T-helper 2 cell treated with Interferon-gamma antibody and Interleukin-4, amounts not matched to agents 100 ng/mL and 5 ng/mL, for 36 hours (primary cell): ENCODE measurements around the gene BTBD7. TPM values are rescaled to one million over a fixed set of nuclear protein-coding genes. Genes with fewer than 3 reads are reported as not detected.
"Not testable (repeated sequence)": the region's sequence is repeated elsewhere in the genome, so short reads cannot be mapped to it uniquely, and the experiment has no call there.

Source experiments
- intact Hi-C: fragments of 100-400 bp; cut with micrococcal nuclease; formaldehyde crosslinking; loops from one replicate; pipeline ENCODE4 v1.15.1; 2023
- total RNA-seq: library from RNA; stranded (reverse); gene quantifications from 2 replicates; pipeline ENCODE4 v1.2.3, GENCODE V29; 2022

Gene BTBD7
- total RNA-seq, 1 donor from 2014 or later, result 21.1 TPM

DNA sequence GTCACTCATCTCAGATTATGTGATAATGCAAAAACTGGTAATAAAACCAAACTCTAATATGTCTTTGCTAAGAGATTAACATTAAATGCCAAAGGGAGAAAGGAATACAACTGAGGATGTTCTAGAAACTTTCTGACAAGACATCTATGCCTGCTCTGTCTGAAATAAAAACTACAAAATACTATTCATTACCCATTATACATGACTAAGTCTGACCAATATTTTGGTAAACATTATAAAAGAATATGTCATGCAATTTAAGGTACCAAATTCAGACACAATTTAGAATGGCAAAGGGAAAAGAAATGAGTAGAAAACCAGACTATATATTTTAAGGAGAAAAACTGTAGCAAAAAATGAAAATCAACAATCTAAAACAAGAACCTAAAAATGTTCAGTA is 86.3 kb downstream of the BTBD7 start:
- intact Hi-C loops, result no loop called here

DNA sequence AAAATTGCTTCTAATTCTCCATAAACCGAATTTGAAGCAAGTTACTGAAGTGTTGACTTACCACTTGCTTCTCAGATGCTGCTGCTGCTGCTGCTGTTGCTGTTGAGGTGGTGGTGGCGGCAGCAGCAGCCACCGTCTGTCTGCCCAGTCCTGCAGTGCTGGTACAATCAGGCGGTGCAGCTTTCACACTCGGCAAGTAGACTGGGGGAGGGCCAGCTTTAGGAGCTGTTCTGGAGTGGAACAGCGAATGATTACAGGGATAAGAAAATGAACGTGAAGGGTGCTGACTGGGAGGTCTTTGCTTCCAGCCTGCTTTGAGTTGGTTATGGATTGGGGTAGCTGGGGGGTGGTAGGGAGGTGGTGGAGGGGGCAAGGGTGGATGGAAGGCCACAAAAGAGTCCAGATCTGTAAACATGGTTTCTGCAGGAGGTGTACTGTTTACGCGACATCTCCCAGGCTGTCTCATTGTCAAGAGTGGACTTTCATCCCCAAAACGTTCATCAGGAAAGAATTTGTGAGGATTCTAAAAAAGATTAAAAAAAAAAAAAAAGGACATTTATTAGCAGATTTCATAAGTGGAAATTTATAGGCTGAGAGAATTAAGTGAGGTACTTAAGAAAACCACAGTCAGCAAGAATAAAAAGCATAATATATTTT is 86.9 kb downstream of the BTBD7 start:
- intact Hi-C loops, result no loop called here

DNA sequence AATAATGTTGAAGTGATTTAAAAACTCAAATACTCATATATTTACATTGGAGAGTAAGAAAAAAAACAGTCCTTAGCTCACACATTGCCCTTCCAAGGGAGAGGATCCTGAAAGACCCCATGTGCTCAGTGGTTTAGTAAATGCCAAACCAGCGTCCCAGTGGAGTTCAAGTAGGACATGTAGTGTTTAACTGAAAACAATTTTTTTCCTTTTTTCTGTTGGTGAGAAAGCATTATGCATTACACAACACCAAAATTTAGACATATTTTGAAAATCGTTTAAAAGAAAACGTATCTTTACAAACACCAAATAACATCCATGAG is 92.2 kb downstream of the BTBD7 start:
- intact Hi-C loops, result no loop called here

DNA sequence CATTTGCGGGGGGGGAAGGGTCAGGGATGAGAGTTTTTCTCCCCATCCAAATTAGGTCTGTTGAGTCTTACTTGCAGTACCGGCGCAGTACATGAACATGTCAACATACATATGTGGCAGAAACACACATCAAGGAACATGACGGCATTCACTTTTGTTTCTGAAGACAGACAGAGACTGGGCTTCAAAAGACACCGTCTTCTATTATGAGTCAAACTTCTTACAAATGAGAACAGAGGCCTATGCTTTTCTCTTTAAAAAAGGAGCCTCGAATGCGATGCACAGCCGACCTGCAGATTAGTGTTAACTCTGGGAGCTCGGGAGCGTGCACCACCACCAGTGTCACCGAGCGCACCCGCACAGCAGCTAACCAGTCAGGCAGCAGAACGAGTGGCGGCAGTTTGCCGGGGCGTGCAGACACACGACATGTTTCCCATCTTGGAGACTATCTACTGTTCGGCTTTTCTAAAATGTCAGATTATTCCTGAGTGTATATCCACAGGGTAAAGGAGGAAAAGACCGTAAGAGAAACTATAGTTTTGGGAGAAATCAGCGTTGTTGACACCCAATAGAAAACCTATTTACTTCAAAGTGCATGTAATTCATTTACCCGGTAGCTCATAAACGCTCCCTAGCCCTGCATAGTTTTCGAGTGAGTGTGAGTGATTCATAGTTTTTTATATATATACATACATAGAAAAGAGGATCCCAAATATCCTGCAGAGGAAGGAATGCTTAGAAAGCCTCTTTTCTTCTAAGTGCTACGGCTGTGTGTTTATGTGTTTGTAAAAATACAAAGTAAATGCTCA is 92.8 kb downstream of the BTBD7 start:
- intact Hi-C loops, result no loop called here

DNA sequence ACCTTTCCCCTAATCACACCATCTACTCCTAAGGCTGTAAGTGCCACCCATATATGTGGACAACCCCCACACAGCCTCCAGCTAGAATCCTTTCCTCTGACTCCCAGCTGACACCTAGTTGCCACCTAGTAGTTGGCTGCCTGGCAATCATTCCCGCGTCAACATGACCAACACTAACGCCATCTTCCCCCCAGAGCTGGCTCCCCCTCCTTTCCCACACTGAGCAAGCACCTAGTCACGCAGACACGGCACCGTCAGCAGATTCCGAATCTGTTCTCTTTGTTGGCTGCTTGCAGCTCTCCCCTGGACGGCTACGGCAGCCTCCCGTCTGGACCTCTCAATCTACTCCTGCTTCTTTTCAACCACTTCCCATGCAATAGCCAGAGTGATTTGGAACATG is 98.0 kb downstream of the BTBD7 start:
- intact Hi-C loops, result no loop called here

DNA sequence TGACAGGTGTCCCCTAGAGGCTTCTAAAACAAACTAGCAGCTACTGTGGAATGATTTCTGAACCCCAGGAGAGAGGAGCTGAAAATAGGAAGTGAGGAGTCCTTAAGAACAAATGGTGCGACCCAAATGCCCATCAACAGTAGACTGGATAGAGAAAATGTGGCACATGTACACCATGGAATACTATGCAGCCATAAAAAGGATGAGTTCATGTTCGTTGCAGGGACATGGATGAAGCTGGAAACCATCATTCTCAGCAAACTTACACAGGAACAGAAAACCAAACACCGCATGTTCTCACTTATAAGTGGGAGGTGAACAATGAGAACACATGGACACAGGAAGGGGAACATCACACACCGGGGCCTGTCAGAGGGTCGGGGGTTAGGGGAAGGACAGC is 99.8 kb downstream of the BTBD7 start:
- intact Hi-C loops, result not testable (repeated sequence)

DNA sequence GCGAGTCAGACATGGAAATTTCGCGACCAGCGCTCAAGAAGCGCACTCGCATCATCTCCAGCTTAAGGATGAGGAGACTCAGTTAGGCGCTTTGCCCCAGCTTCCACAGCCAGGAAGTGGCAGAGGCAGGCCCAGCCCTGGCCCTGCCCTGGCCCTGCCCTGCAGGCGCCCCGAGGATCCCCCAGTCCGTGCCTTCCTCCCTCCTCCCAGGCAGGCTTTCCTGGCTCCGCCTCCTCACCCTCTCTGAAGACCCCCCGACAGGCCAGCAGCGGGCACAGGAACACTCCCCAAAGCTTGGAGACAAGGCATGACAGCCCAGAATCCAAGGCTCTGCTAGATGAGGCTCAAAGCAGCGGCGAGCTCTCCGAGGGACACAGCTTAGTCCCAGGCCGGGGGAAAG is 100.7 kb downstream of the BTBD7 start:
- intact Hi-C loops, result no loop called here

DNA sequence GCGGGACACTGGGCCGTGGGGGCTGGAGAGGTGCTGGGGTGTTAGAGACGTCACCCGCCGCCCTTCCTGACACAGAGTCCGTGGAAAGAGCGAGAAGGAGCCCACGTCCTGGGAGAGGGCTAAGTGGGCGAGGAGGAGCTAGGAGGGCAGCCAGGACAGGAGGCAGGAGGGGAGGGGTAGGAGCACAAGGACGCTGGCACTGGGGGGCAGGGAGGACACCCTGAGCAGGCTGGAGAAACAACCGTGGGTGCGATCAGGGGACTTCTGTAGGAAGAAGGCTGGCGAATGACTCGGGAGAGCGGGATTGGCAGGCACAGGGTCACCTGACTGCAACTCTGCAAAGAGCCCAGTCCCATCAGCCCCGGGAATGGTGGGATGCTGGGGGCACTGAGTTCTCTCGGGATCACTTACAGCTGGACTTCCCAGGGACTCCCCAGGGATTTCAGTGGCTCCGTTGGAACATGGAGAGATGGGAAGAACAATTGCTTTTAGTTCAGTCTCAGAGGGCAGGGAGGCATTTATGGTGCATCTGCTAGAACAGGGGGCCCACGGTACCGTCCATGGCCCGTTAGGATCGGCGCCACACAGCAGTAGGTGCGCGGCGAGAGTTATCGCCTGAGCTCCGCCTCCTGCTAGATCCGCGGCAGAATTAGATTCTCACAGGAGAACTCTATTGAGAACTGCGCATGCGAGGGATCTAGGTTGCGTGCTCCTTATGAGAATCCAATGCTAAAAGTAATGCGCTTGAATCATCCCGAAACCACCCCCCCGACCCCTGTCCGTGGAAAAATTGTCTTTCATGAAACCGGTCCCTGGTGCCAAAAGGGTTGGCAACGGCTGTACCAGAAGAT is 101.5 kb downstream of the BTBD7 start:
- intact Hi-C loops, result no loop called here

DNA sequence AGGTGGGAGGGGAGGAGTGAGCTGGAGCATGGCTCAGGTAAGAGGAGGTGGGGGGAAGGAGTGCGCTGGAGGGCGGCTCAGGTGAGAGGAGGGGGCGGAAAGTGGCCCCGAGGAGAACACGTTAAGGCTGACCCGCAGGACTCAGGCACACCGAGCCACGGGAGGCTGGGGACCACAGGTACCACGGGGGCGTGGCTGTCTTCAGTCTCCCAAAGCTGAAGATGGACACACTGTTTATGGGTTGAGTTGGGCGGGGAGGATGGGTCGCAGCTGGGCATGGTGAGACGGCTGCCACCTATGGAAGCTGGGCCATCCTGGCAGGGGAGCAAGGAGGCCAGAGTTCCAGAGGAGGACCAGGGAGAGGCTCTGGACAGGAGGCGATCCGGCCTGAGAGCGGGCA is 102.3 kb downstream of the BTBD7 start:
- intact Hi-C loops, result no loop called here

DNA sequence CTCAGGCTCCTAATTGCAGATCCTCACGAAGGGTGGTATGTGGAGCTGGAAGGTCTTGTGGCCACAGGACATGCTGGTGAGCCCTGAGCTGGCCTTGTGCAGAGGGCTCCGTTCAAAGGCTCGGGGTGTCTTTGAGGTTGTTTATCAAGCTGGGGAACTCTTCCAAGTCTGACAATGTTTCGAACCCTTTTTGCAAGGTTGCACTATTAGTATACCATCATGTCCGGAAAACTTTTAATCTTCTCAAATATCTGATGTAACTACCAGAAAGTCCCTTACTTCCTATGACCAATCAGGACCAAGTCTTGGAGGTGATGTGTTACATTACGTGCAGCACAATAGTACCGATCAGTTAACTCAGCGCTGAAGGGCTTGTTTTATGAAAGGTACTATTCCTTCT is 104.3 kb downstream of the BTBD7 start:
- intact Hi-C loops, result no loop called here

DNA sequence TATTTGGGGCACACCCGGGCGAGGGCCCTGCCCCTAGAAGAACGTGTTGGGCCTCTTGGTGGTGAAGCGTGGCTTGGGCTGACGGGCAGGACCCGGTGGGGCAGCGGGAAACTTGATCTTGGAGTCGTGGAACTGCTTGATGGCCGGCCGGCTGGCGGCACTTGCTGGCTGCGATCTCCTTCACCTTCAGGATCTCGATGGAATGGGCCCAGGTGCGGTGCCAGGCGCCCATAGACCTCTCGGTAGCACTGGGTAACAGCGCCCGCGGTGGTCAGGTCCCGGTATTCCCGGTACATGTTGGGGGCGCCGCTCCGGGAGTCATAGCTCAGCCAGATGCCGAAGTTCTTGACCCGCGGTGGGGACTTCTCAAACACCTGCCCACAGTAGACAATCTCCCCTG is 109.3 kb downstream of the BTBD7 start:
- intact Hi-C loops, result no loop called here

DNA sequence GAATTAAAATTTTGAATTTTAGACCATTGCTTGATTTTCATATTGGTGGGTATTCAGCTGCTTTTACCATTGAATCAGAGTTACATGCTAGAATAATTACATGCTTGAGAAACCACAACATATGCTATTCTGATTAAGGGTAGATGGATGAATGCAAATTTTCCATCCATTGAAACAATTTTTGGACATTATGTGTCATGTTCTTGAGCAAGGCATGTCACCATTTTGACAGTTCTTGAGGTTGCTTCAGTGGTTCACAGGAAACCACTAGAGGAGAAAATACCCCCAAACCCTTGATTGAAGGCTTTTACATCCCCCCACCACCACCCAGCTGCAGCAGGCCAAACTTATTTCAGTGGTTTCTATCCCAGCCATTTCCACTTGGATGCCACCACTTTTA is 112.3 kb downstream of the BTBD7 start:
- intact Hi-C loops, result no loop called here

DNA sequence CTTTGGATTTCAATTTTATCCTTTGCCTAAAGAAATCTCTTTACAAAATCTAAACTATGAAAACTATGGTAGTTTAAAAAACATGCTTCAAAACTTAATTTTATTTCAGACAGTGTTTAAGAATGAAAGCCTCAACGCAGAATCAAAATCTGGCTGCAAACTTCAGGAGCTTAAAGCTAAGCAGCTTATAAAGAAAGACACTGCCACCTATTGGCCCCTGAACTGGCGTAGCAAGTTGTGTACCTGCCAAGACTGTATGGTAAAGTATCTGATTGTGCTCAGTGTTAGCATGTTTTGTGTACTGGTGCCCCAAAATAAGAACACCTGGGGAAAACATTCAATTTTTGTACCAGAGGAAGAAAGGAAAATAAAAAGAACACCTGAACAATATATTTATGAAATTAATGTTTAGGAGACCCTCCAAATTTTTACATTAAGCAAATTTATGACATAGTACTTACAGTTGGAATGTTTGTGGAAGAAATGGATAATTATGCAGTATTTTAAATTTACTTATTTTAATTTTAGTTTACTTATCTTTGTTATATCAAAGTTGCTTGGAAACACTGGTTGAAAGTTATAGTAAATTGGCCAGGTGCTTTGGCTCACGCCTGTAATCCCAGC is 113.6 kb downstream of the BTBD7 start:
- intact Hi-C loops, result loop anchor here (1.0 to 5.0 kb wide), 2 partner anchors 106 to 267 kb away; no protein-coding TSS in a partner anchor

DNA sequence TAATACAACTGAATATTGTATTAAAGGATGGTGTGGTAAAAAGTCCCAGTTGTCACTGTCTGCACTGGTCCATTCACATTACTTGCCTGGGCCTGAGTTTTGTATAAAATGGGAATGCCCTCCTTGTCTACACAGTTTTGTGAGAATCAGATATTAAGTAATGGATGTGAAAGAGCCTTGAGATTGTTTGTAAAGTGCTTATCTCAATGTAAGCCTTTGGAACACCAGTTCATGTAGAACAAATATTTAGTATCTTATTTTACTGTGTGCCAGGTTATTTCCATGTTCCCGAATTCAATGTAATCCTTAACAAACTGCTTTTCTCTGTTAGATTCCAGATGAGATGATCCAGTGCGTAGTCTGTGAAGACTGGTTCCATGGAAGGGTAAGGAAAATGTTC is 118.2 kb downstream of the BTBD7 start:
- intact Hi-C loops, result no loop called here

DNA sequence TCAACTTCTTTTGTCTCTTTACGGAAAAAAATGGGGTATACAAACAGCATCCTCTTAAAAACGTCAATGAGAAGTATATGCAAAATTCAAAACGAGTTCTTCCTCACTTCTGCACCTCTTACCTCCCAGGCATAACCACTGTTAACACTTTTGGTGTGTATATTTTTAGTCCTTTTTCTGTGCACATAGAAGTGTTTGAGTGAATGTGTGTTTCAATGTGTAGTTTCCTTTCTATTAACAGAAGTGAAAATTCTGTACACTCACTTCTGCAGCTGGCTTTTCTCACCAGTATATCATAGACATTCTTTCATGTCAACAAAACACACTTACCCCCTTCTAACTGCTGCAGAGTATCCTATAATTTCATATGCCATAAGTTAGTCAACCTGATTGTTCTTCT is 120.4 kb downstream of the BTBD7 start:
- intact Hi-C loops, result no loop called here

DNA sequence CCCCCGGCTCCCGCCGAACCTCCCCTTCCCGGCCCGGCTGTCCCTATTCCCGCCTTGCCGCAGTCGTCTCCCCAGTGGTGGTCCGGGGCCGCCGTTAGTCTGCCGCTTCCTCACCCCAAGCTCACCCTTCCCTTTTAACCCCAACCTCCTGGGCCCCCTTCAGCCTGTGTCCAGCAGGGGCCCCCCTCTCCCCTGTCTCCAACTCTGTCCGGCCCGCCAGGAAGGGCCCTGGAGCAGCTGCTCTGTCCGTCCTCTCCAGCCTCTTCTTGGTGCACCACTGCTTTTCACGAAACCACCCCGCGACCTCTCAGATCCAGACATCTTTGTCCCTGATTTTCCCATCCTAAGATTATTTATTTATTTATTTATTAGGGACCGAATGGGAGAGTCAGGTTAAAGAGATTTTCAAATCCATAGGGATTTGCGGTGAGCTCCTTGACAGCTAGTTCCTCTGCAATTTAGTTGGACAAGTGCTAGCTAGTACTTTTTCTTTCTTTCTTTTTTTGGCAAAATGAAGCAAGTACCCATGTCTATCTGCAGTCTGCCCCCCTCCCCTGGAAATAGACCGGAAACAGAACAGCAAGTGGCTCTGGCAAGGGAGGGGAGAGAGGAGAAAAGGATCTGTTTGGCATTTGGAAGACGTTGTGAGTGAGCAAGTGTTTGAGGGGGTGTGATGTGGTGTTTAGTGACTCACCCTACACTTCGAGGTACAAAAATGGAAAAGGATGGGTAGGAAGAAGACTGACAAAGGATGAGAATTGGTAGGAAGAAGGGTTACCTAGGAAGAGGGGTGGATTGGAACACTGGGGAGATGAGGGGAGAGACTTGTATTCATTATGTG is 125.1 kb downstream of the BTBD7 start:
- intact Hi-C loops, result loop anchor here (1.0 to 2.0 kb wide), 3 partner anchors 23 to 125 kb away; partner anchors contain the start of genes BTBD7, ITPK1 and MOAP1

DNA sequence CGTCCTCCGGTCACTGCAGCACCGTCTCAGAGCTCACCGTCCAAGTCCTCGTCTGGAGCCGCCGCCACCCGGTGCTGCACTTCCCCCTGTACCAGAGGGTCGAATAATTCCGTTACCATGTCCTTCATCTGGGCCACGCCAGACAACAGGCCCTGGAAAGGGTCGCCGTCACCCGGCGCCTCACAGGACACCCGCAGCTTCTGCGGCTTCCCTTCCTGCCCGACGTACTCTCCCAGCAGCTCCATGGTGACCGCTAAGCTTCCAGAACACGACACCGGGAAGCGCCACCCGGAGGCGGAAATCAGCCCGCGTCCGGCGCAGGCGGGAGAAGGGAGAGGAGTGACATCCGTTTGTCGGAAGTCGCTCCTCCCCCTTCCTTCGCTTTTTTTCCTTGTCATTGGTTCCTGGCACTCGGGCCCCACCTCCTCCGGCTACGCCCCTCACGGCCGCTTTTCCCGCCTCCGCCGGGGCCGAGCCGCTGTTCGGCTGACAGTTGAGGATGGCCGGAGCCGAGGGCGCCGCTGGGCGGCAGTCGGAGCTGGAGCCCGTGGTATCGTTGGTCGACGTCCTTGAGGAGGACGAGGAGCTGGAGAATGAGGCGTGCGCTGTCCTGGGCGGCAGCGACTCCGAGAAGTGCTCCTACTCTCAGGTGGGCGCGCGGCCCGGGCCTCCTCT is 125.9 kb downstream of the BTBD7 start, which contains the start of the genes GON7 and UBR7:
GON7 (minus strand) TSS at position 273 of the 675 bp plus-strand sequence; CDS start at position 245, 28 bp downstream.
UBR7 (plus strand) TSS at position 464 of the 675 bp plus-strand sequence; CDS start at position 500, 36 bp downstream.
- intact Hi-C loops, result loop anchor here (1.0 to 2.0 kb wide), 4 partner anchors 23 to 413 kb away; partner anchors contain the start of genes BTBD7, GOLGA5, ITPK1 and MOAP1

DNA sequence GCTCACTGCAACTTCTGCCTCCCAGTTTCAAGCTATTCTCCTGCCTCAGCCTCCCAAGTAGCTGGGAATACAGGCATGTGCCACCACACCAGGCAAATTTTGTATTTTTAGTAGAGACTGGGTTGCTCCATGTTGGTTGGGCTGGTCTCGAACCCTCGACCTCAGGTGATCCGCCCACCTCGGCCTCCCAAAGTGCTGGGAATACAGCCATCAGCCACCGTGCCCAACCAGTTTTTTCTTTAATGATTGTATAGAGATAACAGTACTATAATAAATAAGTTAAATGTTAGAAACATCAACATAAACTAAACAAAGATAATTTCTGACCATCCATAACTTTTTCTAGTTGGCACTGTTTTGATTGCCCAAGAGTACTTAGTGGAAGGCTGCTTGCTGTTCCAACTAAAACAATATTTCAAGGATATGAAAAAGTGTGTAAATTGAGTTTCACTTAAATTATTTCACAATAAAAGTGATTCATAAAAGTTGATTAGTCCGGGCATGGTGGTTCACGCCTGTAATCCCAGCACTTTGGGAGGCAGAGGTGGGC is 131.6 kb downstream of the BTBD7 start:
- intact Hi-C loops, result no loop called here

DNA sequence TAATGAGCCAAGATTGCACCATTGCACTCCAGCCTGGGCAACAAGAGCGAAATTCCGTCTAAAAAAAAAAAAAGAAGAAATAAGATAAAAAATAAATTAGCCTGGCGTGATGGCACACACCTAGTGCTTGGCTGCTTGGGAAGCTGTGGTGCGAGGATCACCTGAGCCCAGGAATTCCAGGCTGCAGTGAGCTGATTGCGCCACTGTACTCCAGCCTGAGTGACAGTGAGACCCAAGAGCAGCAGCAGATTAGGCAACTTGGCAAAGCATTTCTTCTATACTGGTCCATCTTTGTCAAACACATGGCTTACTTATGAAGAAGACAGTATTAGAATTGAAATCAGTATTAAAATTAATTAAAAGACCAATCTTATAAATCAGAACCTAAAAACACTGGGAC is 132.3 kb downstream of the BTBD7 start:
- intact Hi-C loops, result no loop called here
